ENCODE data around the gene ATIC.
"Not testable (repeated sequence)": the region's sequence is repeated elsewhere in the genome, so short reads cannot be mapped to it uniquely, and the experiment has no call there.

The ATIC gene

GRCh38 chr2:215316336-215316735 is 4.5 kb downstream of the ATIC start:
- DNase-seq: no peak

DNA sequence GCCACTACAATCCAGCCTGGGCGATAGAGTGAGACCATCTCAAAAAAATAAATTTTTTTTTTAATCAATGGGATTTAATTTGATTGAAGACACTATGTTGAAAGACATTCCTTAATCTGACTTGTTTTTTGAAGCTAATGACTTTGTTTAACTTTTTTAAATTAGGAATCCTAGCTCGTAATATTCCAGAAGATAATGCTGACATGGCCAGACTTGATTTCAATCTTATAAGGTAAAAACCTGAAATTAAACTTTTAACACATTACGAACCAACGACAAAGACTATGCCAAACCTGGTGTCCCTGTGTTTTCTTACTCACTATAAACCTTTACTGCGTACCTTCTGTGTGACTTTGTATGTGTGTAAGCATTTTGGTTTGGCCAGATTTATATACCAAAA is 7.6 kb downstream of the ATIC start:
- DNase-seq: no peak

- DNase-seq: no peak
Measured at GRCh38 chr2:215320102-215320501, 8.2 kb downstream of the ATIC start.

DNA sequence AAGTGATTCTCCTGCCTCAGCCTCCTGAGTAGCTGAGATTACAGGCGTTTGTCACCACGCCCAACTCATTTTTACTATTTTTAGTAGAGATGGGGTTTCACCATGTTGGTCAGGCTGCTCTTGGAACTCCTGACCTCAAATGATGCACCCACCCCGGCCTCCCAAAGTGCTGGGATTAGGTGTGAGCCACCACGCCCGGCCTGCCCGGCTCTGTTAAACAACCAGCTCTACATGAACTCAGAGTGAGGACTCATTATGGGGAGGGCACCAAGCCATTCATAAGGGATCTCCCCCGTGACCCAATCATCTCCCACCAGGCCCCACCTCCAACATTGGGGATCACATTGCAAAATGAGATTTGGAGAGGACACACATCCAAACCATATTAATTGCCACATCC is 8.8 kb downstream of the ATIC start:
- no peak for DNase-seq

DNA sequence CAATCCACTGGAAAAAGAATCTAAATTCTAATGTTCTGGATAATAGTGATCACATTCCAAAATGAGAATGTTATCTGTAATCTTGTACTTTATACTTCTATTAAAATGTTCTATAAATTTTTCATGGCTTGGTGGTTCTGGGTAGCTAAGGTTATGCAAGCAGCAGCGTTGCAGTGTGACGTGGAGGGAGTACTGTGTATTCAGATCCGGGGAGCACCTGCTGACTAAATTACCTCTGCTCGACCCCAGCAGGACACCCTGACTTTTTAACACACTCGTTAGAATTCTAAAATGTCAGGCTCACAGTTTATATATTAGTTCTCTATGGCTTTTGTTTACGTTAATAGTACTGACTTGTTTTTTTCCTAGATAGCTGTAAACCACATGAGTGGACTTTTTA is 13.0 kb downstream of the ATIC start:
- DNase-seq: no peak

DNA sequence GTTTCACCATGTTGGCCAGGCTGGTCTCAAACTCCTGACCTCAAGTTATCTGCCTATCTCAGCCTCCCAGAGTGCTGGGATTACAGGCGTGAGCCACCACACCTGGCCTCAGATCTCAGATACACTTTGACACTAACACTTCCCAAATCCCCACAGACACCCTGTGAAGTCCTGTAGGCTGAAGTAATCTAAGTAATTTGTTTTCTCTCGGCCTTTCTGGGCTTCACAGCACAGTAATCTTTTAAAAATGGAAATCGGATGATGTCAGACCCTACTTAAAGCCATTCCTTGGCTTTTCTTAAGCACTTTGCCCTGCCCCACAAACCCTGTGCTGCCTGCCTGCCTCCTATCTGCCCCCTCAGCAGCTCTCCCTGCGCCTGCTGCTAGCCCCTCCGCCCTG is 16.2 kb downstream of the ATIC start:
- DNase-seq: no peak

GRCh38 chr2:215332872-215333595 is 21.2 kb downstream of the ATIC start:
- DNase-seq: no peak

- DNase-seq: no peak
Measured at GRCh38 chr2:215338883-215339679, 27.2 kb downstream of the ATIC start.

GRCh38 chr2:215347878-215348277 is 36.0 kb downstream of the ATIC start:
- DNase-seq: no peak

- no peak for DNase-seq
Measured at GRCh38 chr2:215352602-215353001, 40.7 kb downstream of the ATIC start.

DNA sequence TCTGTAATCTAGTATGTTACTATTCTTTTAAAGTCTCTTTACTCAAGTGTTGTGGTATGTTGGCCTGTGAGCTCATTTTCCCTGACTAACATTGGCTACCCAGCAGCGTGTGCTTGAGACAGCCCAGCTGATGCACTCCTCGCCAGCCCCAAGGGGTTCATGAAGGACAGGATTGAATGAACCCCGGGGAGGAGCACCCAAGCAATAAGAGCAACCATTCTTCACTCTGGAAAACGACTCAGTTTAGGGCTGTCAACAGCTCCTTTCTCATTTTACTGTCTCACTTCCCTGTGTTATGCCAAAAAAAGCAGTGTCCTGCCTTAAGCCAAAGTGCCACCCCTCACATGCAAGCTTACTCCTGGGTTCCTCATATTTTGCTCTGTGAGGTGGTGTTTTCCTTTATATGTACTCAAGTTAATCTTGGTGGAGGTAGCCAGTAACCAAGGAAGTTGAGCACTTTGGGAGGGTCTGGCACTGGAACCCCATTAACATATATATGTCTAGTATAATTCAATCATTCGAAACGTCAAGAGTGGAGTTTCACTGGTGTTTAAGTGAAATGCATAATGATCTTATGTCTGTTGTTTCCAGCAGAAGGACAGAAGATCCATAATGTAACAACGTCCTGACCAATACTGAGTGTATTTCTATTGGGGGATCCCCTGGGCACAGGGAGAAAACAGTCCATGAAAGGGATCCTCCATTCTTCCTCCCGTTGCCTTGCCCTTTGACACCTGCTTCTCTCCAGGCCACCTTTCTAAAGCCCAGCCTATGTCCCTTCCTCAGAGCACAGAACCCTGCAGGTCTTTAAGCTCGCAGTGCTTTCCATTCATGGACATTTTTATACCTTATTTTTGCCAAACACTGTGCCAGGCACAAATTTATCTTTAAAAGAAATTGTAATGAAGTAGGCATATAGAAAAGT is 43.2 kb downstream of the ATIC start:
- DNase-seq: no peak

- DNase-seq: no peak
Measured at GRCh38 chr2:215355801-215356200, 43.9 kb downstream of the ATIC start.

GRCh38 chr2:215356334-215356947 is 44.6 kb downstream of the ATIC start:
- DNase-seq: no peak

GRCh38 chr2:215356948-215357461 is 45.1 kb downstream of the ATIC start:
- DNase-seq: no peak

GRCh38 chr2:215357660-215358059 is 45.8 kb downstream of the ATIC start:
- no peak for DNase-seq

DNA sequence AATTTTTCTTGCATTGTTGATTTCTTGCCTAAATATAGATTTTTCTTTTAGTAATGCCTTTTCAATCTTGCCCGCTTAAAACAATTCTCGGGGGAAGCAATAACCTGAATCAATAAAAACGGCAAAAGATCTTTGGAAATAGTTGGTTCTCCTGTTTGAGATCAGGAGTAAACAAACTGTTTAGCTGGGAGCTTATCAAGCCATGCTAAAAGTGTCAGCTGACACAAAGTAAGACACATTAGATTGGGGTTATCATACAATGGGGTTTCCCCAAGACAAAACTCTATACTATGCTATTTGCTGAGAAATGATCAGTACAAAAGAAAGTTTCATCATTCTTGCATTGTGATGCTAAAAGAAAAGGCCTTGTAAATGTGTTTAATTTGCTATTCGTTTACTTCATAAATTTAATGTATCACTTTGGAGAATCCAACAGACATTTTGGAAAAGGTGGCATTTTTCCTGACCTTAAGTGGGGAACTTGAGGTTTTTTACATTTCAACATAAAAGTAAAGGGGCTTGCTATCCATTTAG is 46.5 kb downstream of the ATIC start:
- DNase-seq: no peak

DNA sequence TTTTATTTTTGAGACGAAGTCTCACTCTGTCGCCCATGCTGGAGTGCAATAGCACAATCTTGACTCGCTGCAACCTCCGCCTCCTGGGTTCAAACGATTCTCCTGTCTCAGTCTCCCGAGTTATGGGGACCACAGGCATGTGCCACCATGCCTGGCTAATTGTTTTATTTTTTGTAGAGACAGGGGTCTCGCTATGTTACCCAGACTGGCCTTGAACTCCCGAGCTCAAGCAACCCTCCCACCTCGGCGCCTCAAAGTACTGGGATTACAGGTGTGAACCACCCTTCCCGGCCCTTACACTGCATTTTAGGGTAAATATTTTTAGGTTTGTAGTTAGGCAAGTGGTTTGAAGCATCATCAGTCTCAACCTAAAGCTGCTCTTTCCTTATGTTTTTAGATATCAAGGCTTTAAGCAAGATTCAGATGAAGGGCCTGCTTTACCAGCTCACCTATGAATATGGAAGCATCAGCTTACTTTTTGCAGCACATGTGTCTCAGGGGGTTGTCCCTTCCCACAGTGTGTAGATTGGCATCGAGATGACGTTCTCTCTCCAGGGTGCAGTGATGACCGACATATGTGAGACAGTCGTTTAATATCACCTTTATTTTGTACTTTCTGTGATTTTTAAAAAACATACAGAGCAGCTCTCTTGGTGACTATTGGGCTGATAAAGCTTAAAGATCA is 47.2 kb downstream of the ATIC start:
- DNase-seq: no peak

GRCh38 chr2:215359576-215359922 is 47.7 kb downstream of the ATIC start:
- no peak for DNase-seq

DNA sequence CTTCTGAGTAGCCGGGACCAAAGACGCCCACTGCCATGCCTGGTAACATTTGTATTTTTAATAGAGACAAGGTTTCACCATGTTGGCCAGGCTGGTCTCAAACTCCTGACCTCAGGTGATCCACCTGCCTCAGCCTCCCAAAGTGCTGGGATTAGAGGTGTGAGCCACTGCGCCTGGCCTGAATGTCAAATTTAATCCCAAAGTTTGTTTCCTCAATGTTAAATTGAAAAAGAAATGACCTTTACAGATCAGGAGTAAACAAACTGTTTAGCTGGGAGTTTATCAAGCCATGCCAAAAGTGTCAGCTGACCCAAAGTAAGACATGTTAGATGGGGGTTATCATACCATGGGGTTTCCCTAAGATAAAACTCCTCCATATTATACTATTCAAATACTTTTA is 48.2 kb downstream of the ATIC start:
- not testable (repeated sequence) for DNase-seq

DNA sequence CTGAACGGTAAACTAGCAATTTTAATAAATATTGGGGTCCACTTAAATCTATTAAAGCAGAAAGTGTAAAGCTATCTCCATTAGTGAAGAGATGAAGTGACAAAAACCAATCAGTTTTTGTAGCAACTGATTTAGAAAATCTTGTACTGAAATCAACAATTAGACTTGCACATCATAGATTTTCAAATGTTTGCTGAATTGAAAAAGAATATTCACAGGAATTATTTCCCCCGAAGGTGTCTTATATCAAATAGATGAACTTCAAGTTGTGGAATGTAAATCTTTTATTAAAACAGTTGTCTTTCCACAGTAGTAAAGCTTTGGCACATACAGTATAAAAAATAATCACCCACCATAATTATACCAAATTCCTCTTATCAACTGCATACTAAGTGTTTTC is 48.7 kb downstream of the ATIC start:
- DNase-seq: no peak

DNA sequence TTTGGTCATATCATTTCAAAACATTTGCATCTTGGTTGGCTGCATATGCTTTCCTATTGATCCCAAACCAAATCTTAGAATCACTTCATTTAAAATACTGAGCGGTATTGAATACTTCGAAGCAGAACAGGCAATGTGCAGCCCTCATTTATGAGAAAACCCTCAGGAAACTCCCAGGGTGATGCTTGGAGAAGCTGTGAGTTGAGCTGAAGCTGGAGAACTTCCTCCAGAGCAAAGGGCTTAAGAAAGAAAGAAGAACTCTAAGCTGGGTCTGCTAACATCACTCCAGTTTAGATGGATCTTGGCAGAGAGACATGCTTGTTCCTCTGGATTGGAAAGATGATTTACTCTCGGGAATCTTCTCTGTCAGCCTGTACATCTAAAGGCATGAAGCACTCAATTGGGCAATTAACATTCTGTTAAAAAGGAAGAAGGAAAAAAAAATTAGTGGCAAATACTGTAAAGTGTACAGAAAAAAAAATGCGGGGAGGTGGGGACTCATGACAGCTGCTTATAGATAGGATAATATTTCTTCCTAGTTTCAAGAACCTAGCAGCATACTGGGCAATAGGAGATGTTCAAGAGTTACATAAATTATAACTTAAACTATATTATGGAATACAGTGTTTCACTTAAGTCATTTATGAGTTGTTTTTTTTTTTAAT is 49.5 kb downstream of the ATIC start:
- no peak for DNase-seq
